Right lobe of liver (tissue), 6 donors: Measurements from ENCODE around the gene SPATA6L. TPM values are rescaled to one million over a fixed set of nuclear protein-coding genes. Genes with fewer than 3 reads are reported as not detected.

Experiments
- ATAC-seq, 4 donors: fragments of 200-7000 bp; cut with Tn5 transposase; one replicate each; pipeline ENCODE4 v1.9.1; 2020; ENCODE audit warnings: mild to moderate bottlenecking in 4 of 4, moderate library complexity in 4 of 4
- DNase-seq, 3 donors: peaks; one replicate each; pipeline ENCODE4 v3.0.0-alpha.2; 2020
- H3K27ac ChIP-seq, 3 donors: fragments of 200-600 bp; one replicate each; pipeline ENCODE4 v1.8.0; 2022
- H3K27me3 ChIP-seq, 2 donors: fragments of 200-600 bp; one replicate each; pipeline ENCODE4 v1.8.0; 2022
- H3K36me3 ChIP-seq, 4 donors: fragments of 200-600 bp; sonication (generic) in 1 of 4; one replicate each; pipeline versions ENCODE4 v1.5.1 to v1.8.0; 2017 to 2022; ENCODE audit warnings: control low read depth in 1 of 4
- H3K4me1 ChIP-seq, 4 donors: fragments of 200-600 bp; sonication (generic) in 1 of 4; one replicate each; pipeline versions ENCODE4 v1.5.1 to v1.8.0; 2017 to 2022; ENCODE audit warnings: control low read depth in 1 of 4
- H3K4me3 ChIP-seq, 3 donors: fragments of 200-600 bp; one replicate each; pipeline ENCODE4 v1.8.0; 2022
- H3K9me3 ChIP-seq, 4 donors: fragments of 200-600 bp; sonication (generic) in 1 of 4; one replicate each; pipeline versions ENCODE4 v1.5.1 to v1.8.0; 2017 to 2022; ENCODE audit warnings: control low read depth in 1 of 4
- CTCF ChIP-seq, 4 donors: fragments of 200-600 bp in 3 of 4; fragments of 450-650 bp in 1 of 4; IDR thresholded peaks; one replicate each; pipeline versions ENCODE4 v1.5.1 to v1.8.0; 2016 to 2022; ENCODE audit warnings: antibody characterized with exemption in 4 of 4, mild to moderate bottlenecking in 2 of 4
- POLR2A ChIP-seq: fragments of 450-650 bp; IDR thresholded peaks from one replicate; pipeline ENCODE4 v1.6.1; 2017; ENCODE audit warnings: antibody characterized with exemption, mild to moderate bottlenecking
- WGBS: methylation state at CpG from one replicate; pipeline ENCODE4 v1.1.6; 2018; ENCODE audit warnings: low coverage, low lambda C conversion rate; ENCODE audit not compliant: insufficient coverage; ENCODE audit errors: missing lambda C conversion rate; 5-methylcytosine and 5-hydroxymethylcytosine counted together
- intact Hi-C, 2 donors: fragments of 100-400 bp; cut with DNase I; formaldehyde crosslinking; loops; one replicate each; pipeline versions ENCODE4 v1.11.2 to v1.14.1; 2022
- total RNA-seq, 6 experiments: library from RNA; depleted of rRNA in 2 of 6; stranded (reverse); fragments of >200 nt in 2 of 6; fragmentation: NEBNext Ultra II Directional in 3 of 6; extraction: Animal tissue kit (Norgen Biotek cat#: 25700) in 3 of 6; gene quantifications; one replicate each; pipeline versions ENCODE4 v1.1.0 to v1.2.4, GENCODE V29; 2016 to 2023
- donor health status: DM: no; HTN: yes; CAD: no.
- donor health status: DM: no; HTN: no; CAD: no.
- donor health status: DM: no; HTN: no; CAD: no.
- donor health status: DM: no; HTN: yes; CAD: no.
- donor health status: DM: no; HTN: yes; CAD: no.

The SPATA6L gene
- total RNA-seq, 6 experiments from 2014 or later, result 3.7 to 18.8 (median 5.0) TPM

- intact Hi-C loops, result no loop called here
- ATAC-seq (peak; percentile 92 to 97 (median 97)), DNase-seq (peak in 1 of 3 donors; percentile 71)
- Histone ChIP-seq H3K27ac (no peak overlapping the region), H3K27me3 (no peaks in the 10 kb centered on the region), H3K4me1 (peaks cover 0 to 12% (median 0%) of the 10 kb centered on the region in 4 donors), H3K36me3 (peaks cover 0 to 16% (median under 1%) of the 10 kb centered on the region in 4 donors), H3K9me3 (no peaks in the 10 kb centered on the region), H3K4me3 (no peak overlapping the region)
- TF ChIP-seq CTCF (IDR thresholded peaks at IDR 0.05) (peak; percentile 68 to 85 (median 81)), POLR2A (no peak)
Observed at GRCh38 chr9:4604678-4605095, 61.6 kb downstream of the SPATA6L start.

- DNase-seq (no peak), ATAC-seq (peak; percentile 34 to 74 (median 45))
- peaks cover 0 to 12% (median 0%) of the 10 kb centered on the region in 4 donors for H3K4me1 ChIP-seq
- TF ChIP-seq POLR2A, result no peak
- no peak for TF ChIP-seq CTCF (IDR thresholded peaks at IDR 0.05)
- no peak overlapping the region for H3K4me3 ChIP-seq
- WGBS, result 66% methylated on average over 4 of the region's 5 CpGs
- H3K27me3 ChIP-seq, result no peaks in the 10 kb centered on the region
- H3K9me3 ChIP-seq, result no peaks in the 10 kb centered on the region
- no peak overlapping the region for H3K27ac ChIP-seq
- peaks cover 0 to 16% (median under 1%) of the 10 kb centered on the region in 4 donors for H3K36me3 ChIP-seq
- intact Hi-C loops, result no loop called here
Observed at GRCh38 chr9:4603830-4604229, 62.5 kb downstream of the SPATA6L start.

GRCh38 chr9:4600368-4600767 is 65.9 kb downstream of the SPATA6L start:
- Histone ChIP-seq H3K4me3 (no peak overlapping the region), H3K9me3 (no peaks in the 10 kb centered on the region), H3K27ac (peak overlapping the region in 1 of 3 donors; percentile 31), H3K36me3 (peaks cover 0 to 16% (median under 1%) of the 10 kb centered on the region in 4 donors), H3K4me1 (peaks cover 0 to 31% (median 10%) of the 10 kb centered on the region in 4 donors), H3K27me3 (no peaks in the 10 kb centered on the region)
- 83% methylated on average over 1 of the region's 1 CpG for WGBS
- TF ChIP-seq POLR2A (no peak), CTCF (IDR thresholded peaks at IDR 0.05) (no peak)
- ATAC-seq (no peak), DNase-seq (no peak)
- intact Hi-C loops, result no loop called here

GRCh38 chr9:4596165-4596922 is 69.9 kb downstream of the SPATA6L start:
- ATAC-seq (peak; percentile 79 to 87 (median 84)), DNase-seq (peak; percentile 48 to 82 (median 79))
- peak overlapping the region; percentile 66 to 95 (median 81) for H3K27ac ChIP-seq
- H3K9me3 ChIP-seq, result no peaks in the 10 kb centered on the region
- no peak overlapping the region for H3K4me3 ChIP-seq
- no peaks in the 10 kb centered on the region for H3K36me3 ChIP-seq
- intact Hi-C loops, result no loop called here
- WGBS, result 22% methylated on average over 11 of the region's 11 CpGs
- H3K27me3 ChIP-seq, result no peaks in the 10 kb centered on the region
- TF ChIP-seq CTCF (IDR thresholded peaks at IDR 0.05) (no peak), POLR2A (peak; percentile 55)
- H3K4me1 ChIP-seq, result peaks cover 0 to 55% (median 17%) of the 10 kb centered on the region in 4 donors
